ENCODE measurements around the gene SCRN1.

DNA sequence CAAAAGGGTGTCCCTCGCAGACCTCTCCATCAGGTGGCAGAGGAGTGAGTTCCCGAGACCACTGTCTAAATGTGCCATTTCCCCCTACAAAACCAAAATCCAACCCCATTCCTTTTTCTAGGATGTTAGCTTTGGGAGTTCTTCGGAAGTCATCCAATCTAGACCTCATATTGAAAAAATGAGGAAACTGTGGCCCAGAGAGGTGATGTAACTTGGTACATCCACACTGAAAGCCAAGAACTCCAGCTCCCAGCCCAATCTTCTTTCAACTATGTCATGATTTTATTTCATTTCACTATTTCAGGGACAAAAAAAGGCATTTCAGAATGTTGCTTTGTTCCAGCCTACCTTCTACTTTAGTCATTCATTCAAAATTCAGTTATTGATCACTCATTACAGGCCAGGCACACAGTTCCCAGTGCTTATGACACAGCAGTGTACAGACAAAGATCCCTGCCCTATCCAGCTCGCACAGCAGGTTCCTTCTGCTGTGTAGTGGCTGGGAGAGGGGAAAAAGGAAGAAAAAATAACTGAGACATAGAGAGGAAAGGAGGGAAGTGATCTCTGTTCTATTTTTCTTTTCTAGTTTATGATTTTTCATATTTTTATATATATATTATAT, 35.8 kb downstream of the SCRN1 start:
- TF ChIP-seq CTCF (IDR thresholded peaks at IDR 0.05) (no peak), POLR2A (IDR thresholded peaks at IDR 0.05) (no peak)

All from uterus (tissue), 2 donors.